GM12872 (cell line): ENCODE results near the gene OTUD7B.

Source experiments
- CTCF ChIP-seq: IDR thresholded peaks from 3 replicates; pipeline ENCODE4 v1.5.1; 2011; ENCODE audit warnings: low read depth, mild to moderate bottlenecking, low read length, moderate library complexity; ENCODE audit not compliant: insufficient read depth

OTUD7B gene

GRCh38 chr1:149927056-149927562 lies 83.4 kb downstream of the OTUD7B start:
- no peak for TF ChIP-seq CTCF

GRCh38 chr1:149926296-149926695 lies 84.2 kb downstream of the OTUD7B start:
- no peak for TF ChIP-seq CTCF

GRCh38 chr1:149925751-149926150 lies 84.8 kb downstream of the OTUD7B start:
- TF ChIP-seq CTCF: no peak

- no peak for TF ChIP-seq CTCF
Observed at GRCh38 chr1:149925345-149925744, 85.2 kb downstream of the OTUD7B start.

GRCh38 chr1:149923626-149924025 lies 86.9 kb downstream of the OTUD7B start:
- no peak for TF ChIP-seq CTCF

GRCh38 chr1:149917571-149918144 lies 92.9 kb downstream of the OTUD7B start, which contains the start of gene SV2A:
Gene SV2A (minus strand): TSS chr1:149917844. CDS start chr1:149913840, 4,004 bp downstream.
- no peak for TF ChIP-seq CTCF

- no peak for TF ChIP-seq CTCF
Observed at GRCh38 chr1:149916898-149917252, 93.7 kb downstream of the OTUD7B start.
